GM12891 (cell line): Measurements from ENCODE around the gene CRHBP.

Source experiments
- PAX5 ChIP-seq: IDR thresholded peaks from 2 replicates; pipeline ENCODE4 v1.6.1; 2011; ENCODE audit warnings: low read length, moderate library complexity, mild to moderate bottlenecking; ENCODE audit not compliant: insufficient read depth, severe bottlenecking
- POLR2A ChIP-seq: IDR thresholded peaks from 2 replicates; pipeline ENCODE4 v1.6.1; 2011; ENCODE audit warnings: low read depth, low read length, control low read depth
- POLR2AphosphoS5 ChIP-seq: IDR thresholded peaks from 2 replicates; pipeline ENCODE4 v1.6.1; 2011; ENCODE audit warnings: low read depth, low read length, control low read depth
- POU2F2 ChIP-seq: IDR thresholded peaks from 2 replicates; pipeline ENCODE4 v1.6.1; 2011; ENCODE audit warnings: low read depth, mild to moderate bottlenecking, control low read depth, low read length, moderate library complexity
- SPI1 ChIP-seq: IDR thresholded peaks from 2 replicates; pipeline ENCODE4 v1.6.1; 2011; ENCODE audit warnings: low read depth, low read length, control low read depth
- TAF1 ChIP-seq: IDR thresholded peaks from 2 replicates; pipeline ENCODE4 v1.6.1; 2011; ENCODE audit warnings: low read depth, low read length, control low read depth

DNA sequence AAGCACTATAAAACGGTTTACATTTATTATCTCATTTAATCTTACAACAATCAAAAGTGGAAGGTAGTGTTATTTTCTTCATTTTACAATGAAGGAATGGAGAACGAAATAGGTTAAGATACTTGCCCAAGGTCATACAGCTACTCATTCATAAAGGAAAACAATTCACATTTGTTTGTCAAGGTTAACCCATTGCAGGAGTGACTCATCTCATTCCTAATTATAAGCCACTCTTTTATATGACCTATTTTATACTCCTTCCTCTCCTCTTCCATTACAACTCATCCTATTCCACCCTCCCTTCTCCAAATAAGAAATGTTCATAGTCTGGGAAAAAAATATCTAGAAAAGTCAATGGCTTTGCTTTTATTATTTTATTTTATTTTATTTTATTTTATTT lies 29.6 kb downstream of the CRHBP start:
- TF ChIP-seq POLR2A (no peak), POLR2AphosphoS5 (no peak), TAF1 (no peak), PAX5 (no peak), SPI1 (no peak), POU2F2 (no peak)
